Hepatic stellate cell (primary cell): ENCODE data around the gene B4GALNT1.
"Not testable (repeated sequence)": the region's sequence is repeated elsewhere in the genome, so short reads cannot be mapped to it uniquely, and the experiment has no call there.

Experiments
- DNase-seq: peaks from one replicate; pipeline ENCODE4 v3.0.0; 2011; ENCODE audit warnings: low spot score

Gene B4GALNT1

GRCh38 chr12:57609101-57609780 is 23.8 kb downstream of the B4GALNT1 start:
- DNase-seq, result no peak

- no peak for DNase-seq
These were observed 24.9 kb downstream of the B4GALNT1 start for GRCh38 chr12:57607958-57608663.

- no peak for DNase-seq
These were observed 26.2 kb downstream of the B4GALNT1 start for GRCh38 chr12:57606821-57607220.

- no peak for DNase-seq
These were observed 26.6 kb downstream of the B4GALNT1 start for GRCh38 chr12:57606399-57606798.

- no peak for DNase-seq
These were observed 27.1 kb downstream of the B4GALNT1 start for GRCh38 chr12:57605811-57606311.

- peak; percentile 57 for DNase-seq
These were observed 27.8 kb downstream of the B4GALNT1 start for GRCh38 chr12:57604992-57605810.

- peak; percentile 50 for DNase-seq
These were observed 28.5 kb downstream of the B4GALNT1 start, which contains the start of gene DTX3 for GRCh38 chr12:57604454-57604991. Gene DTX3 (plus strand): TSS chr12:57604824. CDS start chr12:57606518, 1,694 bp downstream.

GRCh38 chr12:57603815-57604453 is 29.1 kb downstream of the B4GALNT1 start:
- DNase-seq, result no peak

GRCh38 chr12:57603324-57603723 is 29.7 kb downstream of the B4GALNT1 start:
- no peak for DNase-seq

- DNase-seq, result no peak
These were observed 30.5 kb downstream of the B4GALNT1 start for GRCh38 chr12:57602544-57602943.

GRCh38 chr12:57600395-57600794 is 32.6 kb downstream of the B4GALNT1 start:
- DNase-seq, result no peak

- no peak for DNase-seq
These were observed 39.8 kb downstream of the B4GALNT1 start for GRCh38 chr12:57593187-57593586.

GRCh38 chr12:57592551-57593165 is 40.3 kb downstream of the B4GALNT1 start:
- no peak for DNase-seq

- no peak for DNase-seq
These were observed 41.1 kb downstream of the B4GALNT1 start for GRCh38 chr12:57591782-57592325.

GRCh38 chr12:57590864-57591781 is 41.9 kb downstream of the B4GALNT1 start, which contains the start of gene PIP4K2C:
Gene PIP4K2C (plus strand): TSS chr12:57591192. CDS start chr12:57591290, 98 bp downstream.
- peak; percentile 66 for DNase-seq

- no peak for DNase-seq
These were observed 42.5 kb downstream of the B4GALNT1 start for GRCh38 chr12:57590479-57590863.

- not testable (repeated sequence) for DNase-seq
These were observed 43.9 kb downstream of the B4GALNT1 start for GRCh38 chr12:57588951-57589610.

- no peak for DNase-seq
These were observed 46.1 kb downstream of the B4GALNT1 start for GRCh38 chr12:57586832-57587429.

GRCh38 chr12:57586128-57586527 is 46.9 kb downstream of the B4GALNT1 start:
- no peak for DNase-seq
